Measurements from ENCODE around the gene ACOT7. TPM values are rescaled to one million over a fixed set of nuclear protein-coding genes. Genes with fewer than 3 reads are reported as not detected.
A peak's percentile ranks its signal among the peaks of the same experiment; 100 is the strongest.

Gene ACOT7
- total RNA-seq, 1 experiment from 2014 or later = 120 TPM

- Histone ChIP-seq H3K27ac (ENCODE audit: low read length) (no peak overlapping the region), H3K9me3 (ENCODE audit: control insufficient read depth, insufficient read depth, low read depth, low read length) (no peaks in the 10 kb centered on the region), H3K4me3 (ENCODE audit: low read depth in 2 of 2, low read length in 2 of 2) (peak overlapping the region in 1 of 2 experiments; percentile 45; a peak in 2 of 4 replicates), H3K4me1 (ENCODE audit: control insufficient read depth, insufficient read depth, low read length) (peaks cover 3% of the 10 kb centered on the region), H3K27me3 (ENCODE audit: control insufficient read depth, insufficient read depth, low read length) (no peaks in the 10 kb centered on the region; the same call in 1 of the 2 replicates), H3K36me3 (ENCODE audit: control insufficient read depth, insufficient read depth, low read length) (no peaks in the 10 kb centered on the region)
- BruUV-seq (replicated peaks) = no TSS peak
- intact Hi-C loops (cut with micrococcal nuclease; ENCODE audit: unreplicated experiment) = no loop called here
- no peak for TF ChIP-seq TCF7L2 (IDR thresholded peaks at IDR 0.05; ENCODE audit: low read depth, low read length)
- TF ChIP-seq POLR2AphosphoS5 (IDR thresholded peaks at IDR 0.05; ENCODE audit: low read depth, low read length) = no peak
- TF ChIP-seq SIN3A (IDR thresholded peaks at IDR 0.05; ENCODE audit: borderline replicate concordance, insufficient read depth, low read depth, low read length) = no peak
- TF ChIP-seq, protein P1, sequence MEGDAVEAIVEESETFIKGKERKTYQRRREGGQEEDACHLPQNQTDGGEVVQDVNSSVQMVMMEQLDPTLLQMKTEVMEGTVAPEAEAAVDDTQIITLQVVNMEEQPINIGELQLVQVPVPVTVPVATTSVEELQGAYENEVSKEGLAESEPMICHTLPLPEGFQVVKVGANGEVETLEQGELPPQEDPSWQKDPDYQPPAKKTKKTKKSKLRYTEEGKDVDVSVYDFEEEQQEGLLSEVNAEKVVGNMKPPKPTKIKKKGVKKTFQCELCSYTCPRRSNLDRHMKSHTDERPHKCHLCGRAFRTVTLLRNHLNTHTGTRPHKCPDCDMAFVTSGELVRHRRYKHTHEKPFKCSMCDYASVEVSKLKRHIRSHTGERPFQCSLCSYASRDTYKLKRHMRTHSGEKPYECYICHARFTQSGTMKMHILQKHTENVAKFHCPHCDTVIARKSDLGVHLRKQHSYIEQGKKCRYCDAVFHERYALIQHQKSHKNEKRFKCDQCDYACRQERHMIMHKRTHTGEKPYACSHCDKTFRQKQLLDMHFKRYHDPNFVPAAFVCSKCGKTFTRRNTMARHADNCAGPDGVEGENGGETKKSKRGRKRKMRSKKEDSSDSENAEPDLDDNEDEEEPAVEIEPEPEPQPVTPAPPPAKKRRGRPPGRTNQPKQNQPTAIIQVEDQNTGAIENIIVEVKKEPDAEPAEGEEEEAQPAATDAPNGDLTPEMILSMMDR (IDR thresholded peaks at IDR 0.05) = no peak
- TF ChIP-seq REST (IDR thresholded peaks at IDR 0.05; ENCODE audit: insufficient read depth in 1 of 2, low read depth in 2 of 2, low read length in 1 of 2) = no peak
- ChIA-PET CTCF (interaction anchor here (0.6 to 0.7 kb wide), 2 partner anchors 162 to 207 kb away, joined by 3 read pairs; no protein-coding TSS in a partner anchor), POLR2A (no interaction called here)
- ATAC-seq = no peak
- no peak for DNase-seq (ENCODE audit: low read depth, low spot score)
- in situ Hi-C loops (cut with HindIII; ENCODE audit: low pct_unique_long_range_greater_than_20kb, low sequenced_read_pairs) = no loop called here
Observed at GRCh38 chr1:6241107-6241886, 152.3 kb downstream of the ACOT7 start.

DNA sequence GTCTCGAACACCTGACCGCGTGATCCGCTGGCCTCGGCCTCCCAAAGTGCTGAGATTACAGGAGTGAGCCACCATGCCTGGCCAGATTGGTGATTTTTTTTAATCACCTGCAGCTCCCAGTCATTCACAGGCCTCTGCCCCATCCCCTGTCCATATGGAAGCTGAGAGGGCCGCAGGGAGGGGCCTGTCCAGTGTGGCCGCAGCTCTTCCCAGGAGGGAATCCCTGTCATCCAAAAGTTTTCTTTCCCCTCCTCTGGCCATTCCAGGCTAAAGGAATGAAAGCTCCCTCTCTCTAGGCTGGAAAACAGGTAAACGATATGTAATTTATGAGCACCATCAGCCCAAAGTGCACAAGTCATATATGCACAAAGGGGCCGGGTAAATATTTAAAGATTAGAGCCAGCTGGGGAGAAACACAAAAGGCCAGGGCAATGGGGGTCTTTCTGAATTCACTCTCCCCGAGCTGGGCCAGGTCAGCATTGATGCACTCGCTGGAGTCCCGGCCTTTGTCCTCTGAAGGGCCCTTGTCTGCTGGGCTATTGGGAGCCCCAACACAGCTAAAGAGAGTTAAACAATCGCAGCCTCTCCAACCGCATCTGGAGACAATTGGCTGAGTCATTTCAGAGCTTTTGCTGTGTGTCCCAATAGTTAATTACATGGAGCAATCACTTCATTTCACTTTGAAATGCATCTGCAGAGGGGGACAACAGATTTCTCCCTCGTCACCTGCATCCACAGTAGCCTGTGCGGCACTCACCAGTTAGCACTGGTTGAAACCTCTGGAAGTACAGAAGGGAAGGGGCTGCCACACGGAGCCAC, 153.4 kb downstream of the ACOT7 start:
- BruUV-seq (replicated peaks) = no TSS peak
- no peaks in the 10 kb centered on the region; the same call in 1 of the 2 replicates for H3K36me3 ChIP-seq (ENCODE audit: control insufficient read depth, insufficient read depth, low read length)
- ChIA-PET CTCF (interaction anchor here (0.6 kb wide), 1 partner anchor 163 kb away, joined by 11 read pairs; no protein-coding TSS in a partner anchor), POLR2A (no interaction called here)
- H3K27me3 ChIP-seq (ENCODE audit: control insufficient read depth, insufficient read depth, low read length) = no peaks in the 10 kb centered on the region; the same call in 1 of the 2 replicates
- in situ Hi-C loops (cut with HindIII; ENCODE audit: low pct_unique_long_range_greater_than_20kb, low sequenced_read_pairs) (no loop called here), intact Hi-C loops (cut with micrococcal nuclease; ENCODE audit: unreplicated experiment) (no loop called here)
- DNase-seq (ENCODE audit: low read depth, low spot score) (no peak), ATAC-seq (no peak)
- no peak overlapping the region for H3K27ac ChIP-seq (ENCODE audit: low read length)
- H3K9me3 ChIP-seq (ENCODE audit: control insufficient read depth, insufficient read depth, low read depth, low read length) = no peaks in the 10 kb centered on the region
- TF ChIP-seq SIN3A (IDR thresholded peaks at IDR 0.05; ENCODE audit: borderline replicate concordance, insufficient read depth, low read depth, low read length) = no peak
- TF ChIP-seq, protein P1 (IDR thresholded peaks at IDR 0.05) = no peak
- no peak for TF ChIP-seq REST (IDR thresholded peaks at IDR 0.05; ENCODE audit: insufficient read depth in 1 of 2, low read depth in 2 of 2, low read length in 1 of 2)
- H3K4me3 ChIP-seq (ENCODE audit: low read depth in 2 of 2, low read length in 2 of 2) = no peak overlapping the region
- no peaks in the 10 kb centered on the region for H3K4me1 ChIP-seq (ENCODE audit: control insufficient read depth, insufficient read depth, low read length)

Data from Panc1 (cell line).